Frontal cortex (tissue), 4 donors: Measurements from ENCODE around the gene MAP4K3. TPM values are rescaled to one million over a fixed set of nuclear protein-coding genes. Genes with fewer than 3 reads are reported as not detected.
"Not testable (repeated sequence)": the region's sequence is repeated elsewhere in the genome, so short reads cannot be mapped to it uniquely, and the experiment has no call there.

Source experiments
- DNase-seq, 2 donors: peaks; one replicate each; pipeline ENCODE4 v3.0.0; 2012; ENCODE audit warnings: low spot score in 2 of 2
- FAIRE-seq: peaks from 2 replicates; lab custom pipeline; 2012; peaks lifted over from hg19 to GRCh38; lab: Jason Lieb, UNC
- total RNA-seq: library from RNA; depleted of rRNA; stranded (reverse); fragments of >200 nt; gene quantifications from one replicate; pipeline ENCODE4 v1.2.3, GENCODE V29; 2014
- donor health status: control.
- donor health status: control.
- donor health status: control.

MAP4K3 gene
- total RNA-seq, 1 donor from 2014 or later, result 104 TPM

DNA sequence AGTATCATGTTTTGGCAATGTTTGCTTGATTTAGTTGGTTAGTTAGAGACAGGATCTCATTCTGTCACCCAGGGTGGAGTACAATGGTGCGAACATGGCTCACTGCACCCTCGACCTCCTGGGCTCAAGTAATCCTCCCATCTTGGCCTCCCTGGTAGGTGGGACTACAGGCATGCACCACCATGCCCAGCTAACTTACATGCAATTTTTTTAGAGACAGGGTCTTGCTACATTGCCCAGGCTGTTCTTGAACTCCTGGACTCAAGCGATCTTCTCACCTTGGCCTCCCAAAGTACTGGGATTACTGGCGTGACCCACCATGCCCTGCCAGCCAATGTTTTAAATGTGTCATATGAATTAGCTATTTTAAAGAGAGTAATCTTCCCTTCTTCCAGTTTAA is 177.0 kb downstream of the MAP4K3 start:
- DNase-seq, result no peak
- FAIRE-seq, result no peak

DNA sequence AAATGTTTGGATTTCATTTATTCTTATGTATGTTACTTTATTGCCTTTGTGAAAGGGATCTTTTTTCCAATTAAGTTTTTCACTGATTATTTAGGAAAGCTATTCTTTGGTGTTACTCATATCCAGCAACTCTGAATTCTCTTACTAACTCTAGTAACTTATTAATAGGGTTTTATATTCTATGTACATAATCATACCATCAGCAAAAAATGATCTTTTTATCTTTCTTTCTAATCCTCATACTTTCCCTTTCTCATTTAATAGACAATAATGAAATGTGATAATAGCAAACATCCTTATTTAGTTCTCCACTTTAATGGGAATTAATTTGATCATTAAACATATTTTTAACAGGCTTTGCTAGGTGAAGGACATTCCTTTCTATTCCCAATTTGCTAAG is 181.0 kb downstream of the MAP4K3 start:
- FAIRE-seq, result peak; percentile 24
- DNase-seq, result no peak

DNA sequence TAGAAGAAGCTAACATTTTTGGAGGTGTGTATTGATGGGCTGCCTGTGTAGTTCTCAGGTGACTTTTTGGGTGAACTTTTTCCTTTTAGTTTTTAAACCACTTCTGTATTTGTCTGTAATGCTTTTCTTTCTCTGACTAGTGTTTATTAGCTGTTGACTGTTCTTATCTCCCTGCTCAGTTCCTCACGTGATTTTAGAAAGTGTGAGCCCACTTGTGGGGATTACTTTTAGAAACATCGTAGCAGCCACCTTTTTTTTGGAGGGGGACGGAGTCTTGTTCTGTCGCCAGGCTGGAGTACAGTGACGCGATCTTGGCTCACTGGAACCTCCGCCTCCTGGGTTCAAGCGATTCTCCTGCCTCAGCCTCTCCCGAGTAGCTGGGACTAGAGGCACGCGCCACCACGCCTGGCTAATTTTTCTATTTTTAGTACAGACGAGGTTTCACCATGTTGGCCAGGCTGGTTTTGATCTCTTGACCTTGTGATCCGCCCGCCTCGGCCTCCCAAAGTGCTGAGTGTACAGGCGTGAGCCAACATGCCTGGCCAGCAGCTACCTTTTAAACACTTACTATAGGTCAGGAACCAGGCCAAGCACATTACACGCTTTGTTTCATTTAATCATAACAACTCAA is 184.1 kb downstream of the MAP4K3 start:
- FAIRE-seq (no peak), DNase-seq (no peak)

DNA sequence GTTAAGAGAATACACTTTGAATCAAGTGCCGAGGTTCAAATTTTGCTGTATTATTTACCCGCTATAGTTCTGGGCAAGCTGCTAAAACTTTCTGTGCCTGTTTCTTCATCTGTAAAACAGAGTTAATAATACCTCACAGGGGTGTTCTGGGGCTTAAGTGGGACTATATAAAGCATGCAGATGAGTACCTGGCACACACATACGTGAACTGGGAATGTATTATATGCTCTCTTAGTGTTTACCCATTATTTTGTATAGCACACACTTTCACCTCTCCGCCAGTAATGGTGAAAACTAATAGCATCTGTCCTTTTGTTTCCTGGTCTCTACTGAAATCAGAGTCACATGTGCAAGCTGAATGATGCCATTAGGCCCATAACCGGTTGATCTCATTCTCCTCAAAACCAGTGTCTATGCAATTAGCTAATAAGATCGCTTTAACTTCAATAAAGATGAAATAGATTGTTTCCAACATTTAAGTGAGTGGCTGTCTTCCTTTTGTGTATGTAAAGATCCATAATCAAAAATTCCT is 189.5 kb downstream of the MAP4K3 start:
- DNase-seq, result no peak
- FAIRE-seq, result no peak

DNA sequence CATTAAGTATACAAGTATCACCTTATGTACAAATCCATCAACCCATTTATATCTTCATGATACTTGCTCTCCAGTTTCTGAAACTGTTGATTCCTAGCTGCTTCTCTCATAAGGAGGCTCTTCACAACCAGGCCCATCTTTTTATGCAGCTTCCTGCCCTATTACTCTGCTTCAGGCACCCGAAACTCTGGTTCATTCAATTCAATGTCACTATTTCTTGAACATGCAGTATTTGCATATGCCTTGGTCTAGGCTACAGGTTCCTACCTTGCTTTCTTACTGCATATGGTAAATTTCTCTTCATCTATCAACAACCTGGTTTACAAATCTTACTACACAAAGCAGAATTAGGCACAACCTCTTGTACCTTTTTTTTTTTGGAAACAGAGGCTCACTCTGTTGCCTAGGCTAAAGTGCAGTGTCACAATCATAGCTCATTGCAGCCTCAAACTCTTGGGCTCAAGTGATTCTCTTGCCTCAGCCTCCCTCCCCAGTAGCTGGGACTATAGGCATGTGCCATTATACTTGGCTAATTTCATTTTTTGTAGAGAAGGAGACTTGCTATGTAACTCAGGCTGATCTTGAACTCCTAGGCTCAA is 190.6 kb downstream of the MAP4K3 start:
- no peak for FAIRE-seq
- DNase-seq, result no peak

DNA sequence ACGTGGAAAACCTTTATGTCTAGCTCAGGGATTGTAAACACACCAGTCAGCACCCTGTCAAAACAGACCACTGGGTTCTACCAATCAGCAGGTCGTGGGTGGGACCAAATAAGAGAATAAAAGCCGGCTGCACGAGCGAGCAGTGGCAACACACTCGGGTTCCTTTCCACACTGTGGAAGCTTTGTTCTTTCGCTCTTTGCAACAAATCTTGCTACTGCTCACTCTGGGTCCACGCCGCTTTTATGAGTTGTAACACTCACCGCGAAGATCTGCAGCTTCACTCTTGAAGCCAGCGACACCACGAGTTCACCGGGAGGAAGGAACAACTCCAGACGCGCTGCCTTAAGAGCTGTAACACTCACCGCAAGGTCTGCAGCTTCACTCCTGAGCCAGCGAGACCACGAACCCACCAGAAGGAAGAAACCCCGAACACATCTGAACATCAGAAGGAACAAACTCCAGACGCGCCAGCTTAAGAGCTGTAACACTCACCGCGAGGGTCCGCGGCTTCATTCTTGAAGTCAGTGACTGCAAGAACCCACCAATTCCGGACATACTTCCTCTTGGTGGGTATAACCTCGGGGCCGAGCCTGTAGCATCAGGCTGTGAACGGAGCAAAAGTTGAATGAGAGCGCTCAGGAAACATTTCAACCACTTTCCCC is 192.0 kb downstream of the MAP4K3 start:
- DNase-seq, FAIRE-seq: not testable (repeated sequence)

DNA sequence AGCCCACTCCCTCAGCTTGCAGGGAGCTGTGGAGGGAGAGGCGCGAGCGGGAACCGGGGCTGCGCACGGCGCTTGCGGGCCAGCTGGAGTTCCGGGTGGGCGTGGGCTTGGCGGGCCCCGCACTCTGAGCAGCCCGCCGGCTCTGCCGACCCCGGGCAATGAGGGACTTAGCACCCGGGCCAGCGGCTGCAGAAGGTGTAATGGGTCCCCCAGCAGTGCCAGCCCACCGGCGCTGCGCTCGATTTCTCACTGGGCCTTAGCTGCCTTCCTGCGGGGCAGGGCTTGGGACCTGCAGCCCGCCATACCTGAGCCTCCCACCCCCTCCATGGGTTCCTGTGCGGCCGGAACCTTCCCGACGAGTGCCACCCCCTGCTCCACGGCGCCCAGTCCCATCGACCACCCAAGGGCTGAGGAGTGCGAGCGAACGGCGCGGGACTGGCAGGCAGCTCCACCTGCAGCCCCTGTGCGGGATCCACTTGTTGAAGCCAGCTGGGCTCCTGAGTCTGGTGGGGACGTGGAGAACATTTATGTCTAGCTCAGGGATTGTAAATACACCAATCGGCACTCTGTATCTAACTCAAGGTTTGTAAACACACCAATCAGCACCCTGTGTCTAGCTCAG is 192.7 kb downstream of the MAP4K3 start:
- not testable (repeated sequence) for FAIRE-seq, DNase-seq

DNA sequence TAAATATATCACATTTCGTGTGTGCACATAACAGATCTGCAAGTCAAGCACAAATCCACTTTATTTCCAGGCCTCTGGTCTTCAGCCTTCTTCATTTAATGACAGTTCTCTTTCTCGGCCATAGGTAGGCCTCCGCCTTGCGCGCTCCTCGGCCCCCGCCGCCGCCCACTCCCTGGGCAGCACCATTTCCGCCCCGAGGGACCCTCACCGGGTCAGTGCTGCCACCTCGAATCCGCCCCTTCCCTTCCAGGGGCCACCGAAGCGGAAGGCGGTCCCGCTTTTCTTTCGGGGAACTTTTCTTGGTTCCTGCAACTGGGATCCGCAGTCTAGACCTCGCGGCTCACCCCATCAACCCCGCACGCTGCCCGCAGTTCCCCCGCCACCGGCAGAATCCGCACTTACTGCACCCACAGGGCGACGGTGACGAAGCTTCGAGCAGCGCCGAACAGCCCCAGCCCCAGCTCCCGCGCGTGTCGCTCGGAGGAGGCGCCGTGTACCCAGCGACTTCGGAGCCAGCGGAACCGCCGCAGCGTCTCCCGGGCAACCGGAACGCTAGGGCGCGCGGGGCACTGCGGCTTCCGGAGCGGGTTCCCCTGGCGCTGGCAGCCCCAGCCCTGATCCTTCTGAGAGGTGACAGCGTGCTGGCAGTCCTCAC is 193.5 kb downstream of the MAP4K3 start, which contains the start of gene CDKL4:
CDKL4 (minus strand) TSS at position 502 of the 655 bp plus-strand sequence.
- DNase-seq (no peak), FAIRE-seq (no peak)

DNA sequence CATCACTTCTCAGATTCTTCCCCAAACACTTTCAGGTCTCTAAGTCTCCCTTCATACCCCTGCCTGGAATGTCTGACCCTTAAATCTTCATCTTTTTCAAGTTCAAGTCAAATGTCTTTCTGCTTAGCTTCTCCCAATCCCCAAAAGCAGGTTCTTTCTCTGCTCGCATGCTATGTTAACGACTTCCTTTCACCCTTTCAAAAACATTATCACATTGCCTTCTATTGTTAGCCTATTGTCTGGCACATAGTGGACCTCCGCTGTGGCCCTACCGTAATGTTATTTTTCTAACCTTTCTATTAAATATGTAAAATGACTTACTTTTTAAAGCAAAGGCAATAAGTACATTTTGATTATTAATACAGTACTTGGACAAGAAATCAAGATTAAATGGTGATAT is 195.5 kb downstream of the MAP4K3 start:
- FAIRE-seq (no peak), DNase-seq (no peak)

DNA sequence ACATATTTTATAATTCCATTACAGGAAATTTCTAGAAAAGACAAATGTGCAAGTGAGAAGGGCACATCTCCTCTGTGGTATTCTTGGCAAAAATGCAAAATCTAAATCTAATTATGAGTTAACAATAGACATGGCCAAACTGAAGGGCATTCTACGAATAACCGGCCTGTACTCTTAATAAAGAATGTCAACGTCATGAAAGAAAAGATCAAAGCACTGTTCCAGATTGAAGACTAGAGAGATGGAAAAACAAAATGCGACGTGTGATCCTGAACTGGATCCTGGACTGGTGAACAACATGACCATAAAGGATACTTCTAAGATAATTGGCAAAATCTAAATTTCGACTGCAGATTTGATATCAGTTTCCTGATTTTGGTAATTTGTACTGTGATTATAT is 196.3 kb downstream of the MAP4K3 start:
- DNase-seq (no peak), FAIRE-seq (no peak)

DNA sequence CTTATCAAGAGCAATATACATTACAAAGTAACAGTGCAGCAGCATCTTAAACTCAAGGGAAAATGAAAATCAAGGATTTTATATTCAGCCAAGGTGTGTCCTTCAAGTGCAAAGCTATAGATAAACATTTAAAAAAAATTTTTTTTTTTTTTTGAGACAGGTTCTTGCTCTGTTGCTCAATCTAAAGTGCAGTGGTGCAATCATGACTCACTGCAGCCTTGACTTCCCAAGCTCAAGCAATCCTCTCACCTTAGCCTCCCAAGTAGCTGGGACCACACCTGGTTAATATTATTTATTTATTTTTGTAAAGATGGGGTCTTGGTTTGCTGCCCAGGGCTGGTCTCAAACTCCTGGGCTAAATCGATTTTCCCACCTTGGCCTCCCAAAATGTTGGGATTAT is 202.3 kb downstream of the MAP4K3 start:
- no peak for FAIRE-seq

DNA sequence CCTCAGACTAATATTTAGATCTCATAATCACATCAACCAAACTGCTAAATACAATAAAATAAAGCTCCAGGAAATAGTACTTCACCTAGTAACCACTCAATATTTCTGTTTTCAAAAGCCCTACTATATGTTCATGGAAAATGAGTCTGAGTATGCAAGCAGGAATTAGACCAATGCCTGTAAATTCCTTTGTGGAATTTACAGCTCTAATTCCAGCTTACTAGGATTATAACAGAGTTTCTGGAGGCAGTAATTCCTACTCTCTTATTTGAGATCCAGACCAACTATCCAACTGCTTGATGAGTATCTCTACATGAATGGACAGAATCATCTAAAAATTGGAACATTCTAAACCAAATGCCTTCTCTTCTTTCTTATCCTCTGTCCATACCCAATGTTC is 204.9 kb downstream of the MAP4K3 start:
- no peak for DNase-seq
- no peak for FAIRE-seq

More for the DNA sequence above, 202.3 kb downstream of the MAP4K3 start:
- no peak for DNase-seq

DNA sequence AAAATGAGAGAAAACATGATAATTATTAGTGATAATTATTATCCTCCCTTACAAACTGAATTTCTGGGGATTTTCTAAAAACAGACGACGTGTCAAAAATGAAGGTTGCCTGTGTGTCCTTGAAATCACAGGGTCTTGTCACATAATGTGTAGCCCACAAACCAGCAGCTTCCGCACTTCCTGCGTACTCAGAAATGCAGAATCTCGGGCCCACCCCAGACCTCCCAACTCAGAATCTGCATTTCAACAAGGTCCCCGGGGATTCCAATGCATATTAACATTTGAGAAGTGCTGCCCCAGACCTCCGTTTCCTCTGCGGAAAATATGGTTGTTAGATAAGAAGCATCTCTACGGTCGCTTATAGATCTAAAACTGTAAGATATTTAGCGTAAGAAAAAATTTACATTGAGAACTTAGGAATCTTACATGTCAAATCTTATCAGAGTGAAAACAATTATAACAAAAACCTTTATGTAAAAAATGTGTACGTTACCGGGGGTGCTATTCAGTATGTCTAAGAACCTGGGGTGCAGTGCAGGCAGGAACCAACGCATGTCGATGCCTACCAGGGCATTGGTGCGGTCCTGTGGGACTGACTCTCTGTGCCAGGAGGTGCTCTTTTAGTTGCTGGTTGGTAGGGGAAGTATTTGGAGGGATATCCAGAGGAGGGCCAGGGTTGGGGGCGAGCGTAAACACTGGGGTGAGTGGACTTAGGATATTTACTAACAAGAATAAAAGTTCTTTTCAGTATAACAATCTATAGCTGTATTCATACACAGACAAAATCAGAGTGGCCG is 208.5 kb downstream of the MAP4K3 start:
- DNase-seq (no peak), FAIRE-seq (no peak)

DNA sequence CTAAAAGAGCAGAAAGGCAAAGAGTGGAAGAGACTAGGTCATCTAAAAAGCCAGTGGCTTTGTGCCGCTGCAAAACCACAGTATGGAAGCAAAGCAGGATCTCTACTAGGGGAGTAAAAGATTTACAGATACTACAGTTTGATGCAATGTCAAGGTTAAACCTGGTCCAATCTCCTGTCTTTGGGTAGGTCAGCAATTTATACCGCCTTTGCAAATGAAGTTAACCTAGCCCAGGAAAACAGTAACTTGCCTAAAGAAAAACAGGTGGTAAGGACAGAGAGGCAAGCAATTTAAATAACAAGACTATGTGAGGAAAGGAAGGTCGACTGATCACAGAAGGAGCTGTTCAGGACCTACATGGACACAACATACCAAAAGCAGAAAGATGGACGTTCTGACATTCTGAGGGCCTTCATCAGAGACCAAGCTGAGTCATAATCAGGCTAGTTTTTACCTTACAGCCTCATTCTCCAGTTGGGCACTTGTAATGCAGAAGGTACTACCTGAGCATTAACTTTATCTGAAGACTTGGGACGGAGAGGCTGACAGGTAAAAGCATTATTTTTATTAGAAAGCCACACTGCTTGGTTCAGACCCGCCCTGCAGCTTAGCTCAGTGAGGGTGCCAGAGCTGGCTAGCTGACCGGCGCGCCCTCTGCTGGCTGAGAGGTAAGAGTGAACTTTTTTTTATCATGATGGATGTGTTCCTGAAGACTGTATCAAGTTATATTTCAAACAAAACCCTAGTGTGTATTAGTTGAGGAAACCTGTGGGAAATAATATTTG is 209.3 kb downstream of the MAP4K3 start:
- peak; percentile 39 to 58 for DNase-seq
- FAIRE-seq, result peak; percentile 47

DNA sequence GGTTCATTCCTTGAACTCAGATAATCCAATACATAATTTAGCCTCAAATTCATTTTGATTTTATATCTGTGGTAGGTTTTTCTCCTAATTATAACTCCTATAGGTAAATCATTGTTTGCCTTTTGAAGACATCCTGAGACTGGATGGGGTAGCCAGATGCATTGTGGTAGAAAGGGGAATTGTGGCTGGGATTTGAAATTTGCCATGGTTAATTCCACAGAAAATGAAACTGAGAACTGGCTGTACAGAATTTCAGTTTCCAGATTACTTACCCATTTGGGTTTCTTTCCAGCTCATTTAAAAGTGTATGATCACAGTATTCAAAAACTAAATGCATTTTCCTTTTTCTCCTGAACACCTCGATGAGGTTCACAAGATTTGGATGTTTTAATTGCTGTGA is 211.5 kb downstream of the MAP4K3 start:
- FAIRE-seq (no peak), DNase-seq (no peak)

DNA sequence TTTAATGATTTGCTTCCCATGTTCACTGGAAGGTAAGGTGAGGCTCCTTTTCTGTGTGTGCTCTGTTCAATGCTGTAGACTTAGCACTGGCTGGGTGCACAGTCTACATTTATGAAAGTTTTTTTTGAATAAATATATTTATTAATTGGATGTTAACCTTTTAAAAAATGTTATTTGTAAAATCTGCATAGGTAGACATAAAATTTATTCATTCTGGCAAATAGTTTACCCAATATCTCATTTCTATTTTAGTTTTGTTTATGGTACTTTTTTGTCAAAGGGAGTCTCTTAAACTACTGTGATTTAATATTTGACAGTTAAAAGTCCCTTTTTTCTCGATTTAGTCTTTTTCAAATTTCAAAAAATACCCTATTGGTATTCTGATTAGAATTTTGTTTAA is 213.2 kb downstream of the MAP4K3 start:
- no peak for FAIRE-seq

DNA sequence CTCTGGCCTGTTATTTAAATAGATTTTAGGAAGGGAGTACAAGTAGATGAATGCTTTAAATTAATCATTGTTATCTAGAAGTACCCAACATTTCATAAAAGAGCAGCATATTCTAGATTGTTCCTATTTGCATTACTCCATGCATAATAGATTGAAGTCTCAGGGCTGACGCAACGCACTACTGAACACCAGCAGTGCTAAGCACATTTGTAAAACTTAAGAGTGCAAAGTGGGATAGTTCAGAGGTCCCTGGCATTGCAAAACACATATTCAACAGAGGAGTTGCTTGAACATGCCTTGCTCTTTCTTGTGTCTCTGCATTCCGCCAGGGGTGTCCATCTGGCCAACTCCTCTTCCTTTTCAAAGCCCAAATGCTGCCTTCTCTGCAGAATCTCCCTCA is 215.6 kb downstream of the MAP4K3 start:
- FAIRE-seq, result no peak

More for the DNA sequence above, 213.2 kb downstream of the MAP4K3 start:
- no peak for DNase-seq

DNA sequence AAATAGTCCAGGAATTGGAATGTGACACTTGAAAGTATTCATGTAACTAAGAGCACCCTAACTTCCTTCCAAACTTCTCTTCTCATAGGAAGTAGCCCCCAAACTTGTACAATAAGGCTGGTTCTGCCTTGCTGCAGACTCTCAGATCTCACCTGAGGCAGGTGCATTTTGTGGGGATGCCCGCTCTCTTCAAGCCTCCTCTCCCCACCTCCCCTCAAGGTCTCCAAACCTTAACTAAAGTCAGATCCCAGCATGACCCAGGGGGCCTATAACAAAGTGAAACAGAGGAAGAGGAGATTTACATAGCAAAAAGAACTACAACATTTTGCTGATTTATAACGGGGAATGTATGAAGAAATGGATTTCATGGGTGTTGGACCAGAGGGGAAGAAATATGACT is 216.9 kb downstream of the MAP4K3 start:
- DNase-seq (no peak), FAIRE-seq (no peak)

More for the DNA sequence above, 215.6 kb downstream of the MAP4K3 start:
- no peak for DNase-seq
